Activated T-cell treated with anti-CD3 and anti-CD28 coated beads, Interleukin-2, amount 50 U/mL, for 72 hours (primary cell): ENCODE measurements around the gene IRF8. TPM values are rescaled to one million over a fixed set of nuclear protein-coding genes. Genes with fewer than 3 reads are reported as not detected.

ENCODE experiments used
- ATAC-seq, 2 donors: fragments of 150-1000 bp; cut with Tn5 transposase; replicated peaks in 1 of 2; 2 replicates each; pipeline ENCODE4 v1.10.0; 2021; ENCODE audit warnings: moderate library complexity in 2 of 2, mild to moderate bottlenecking in 1 of 2
- DNase-seq, 2 donors: peaks; one replicate each; pipeline ENCODE4 v3.0.0; 2021 to 2022; ENCODE audit warnings: mixed read lengths in 1 of 2
- H3K27ac Mint-ChIP-seq: one replicate; pipeline ENCODE4 v1.8.0; 2022; ENCODE audit warnings: mild to moderate bottlenecking, moderate library complexity, mixed read lengths
- H3K27me3 Mint-ChIP-seq: one replicate; pipeline ENCODE4 v1.8.0; 2022; ENCODE audit warnings: low read depth, mixed read lengths
- H3K36me3 Mint-ChIP-seq, 2 donors: one replicate each; pipeline ENCODE4 v1.8.0; 2022; ENCODE audit warnings: mixed read lengths in 2 of 2, mild to moderate bottlenecking in 1 of 2; ENCODE audit not compliant: insufficient read depth in 2 of 2
- H3K4me1 Mint-ChIP-seq: one replicate; pipeline ENCODE4 v1.8.0; 2022; ENCODE audit warnings: low read depth, mixed read lengths
- H3K4me3 Mint-ChIP-seq, 2 donors: one replicate each; pipeline ENCODE4 v1.8.0; 2022; ENCODE audit warnings: mild to moderate bottlenecking in 2 of 2, mixed read lengths in 2 of 2, moderate library complexity in 2 of 2
- H3K9me3 Mint-ChIP-seq, 2 donors: one replicate each; pipeline ENCODE4 v1.8.0; 2022; ENCODE audit warnings: mixed read lengths in 2 of 2
- total RNA-seq, 2 donors: library from RNA; stranded (reverse); gene quantifications; one replicate each; pipeline ENCODE4 v1.2.3, GENCODE V29; 2022

The IRF8 gene
- total RNA-seq, 2 donors from 2014 or later, result 46.8 to 52.4 TPM

DNA sequence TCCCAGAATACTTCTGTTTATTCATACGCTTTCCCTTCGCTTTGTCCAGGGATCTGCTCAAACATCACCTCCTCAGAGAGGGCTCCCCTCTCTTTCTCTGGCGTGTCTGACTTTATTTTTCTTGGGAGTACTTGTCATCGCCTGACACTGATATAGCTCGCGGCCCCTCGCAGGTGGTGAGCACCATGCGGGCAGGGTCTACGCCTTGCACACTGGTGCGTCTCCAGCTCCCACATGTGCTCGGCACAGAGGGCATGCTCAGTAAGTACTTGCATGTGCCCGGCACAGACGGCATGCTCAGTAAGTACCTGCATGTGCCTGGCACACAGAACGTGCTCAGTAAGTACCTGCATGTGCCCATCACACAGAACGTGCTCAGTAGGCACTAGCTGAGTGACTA, 57.5 kb downstream of the IRF8 start:
- H3K9me3 Mint-ChIP-seq, result no peaks in the 10 kb centered on the region
- ATAC-seq (no peak), DNase-seq (no peak)
- no peak overlapping the region for H3K27ac Mint-ChIP-seq
- no peaks in the 10 kb centered on the region for H3K36me3 Mint-ChIP-seq
- peaks cover 19% of the 10 kb centered on the region for H3K4me1 Mint-ChIP-seq
- H3K27me3 Mint-ChIP-seq, result peaks cover 7% of the 10 kb centered on the region
- peak overlapping the region in 1 of 2 donors; percentile 13 for H3K4me3 Mint-ChIP-seq

DNA sequence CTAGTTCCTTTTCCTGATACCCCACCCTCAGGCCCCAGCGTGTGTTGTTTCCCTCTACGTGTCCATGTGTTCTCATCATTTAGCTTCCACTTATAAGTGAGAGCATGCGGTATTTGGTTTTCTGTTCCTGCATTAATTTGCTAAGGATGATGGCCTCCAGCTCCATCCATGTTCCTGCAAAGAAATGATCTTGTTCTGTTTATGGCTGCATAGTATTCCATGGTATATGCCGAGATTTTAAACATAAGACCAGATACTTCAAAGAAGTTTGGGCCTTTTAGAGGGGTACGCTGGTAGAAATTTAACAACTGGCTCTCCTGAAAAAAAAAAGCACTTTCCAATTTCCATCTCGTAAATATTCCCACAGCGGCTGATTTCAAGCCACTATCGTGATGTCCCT, 59.8 kb downstream of the IRF8 start:
- DNase-seq (no peak), ATAC-seq (no peak)
- Mint-ChIP-seq H3K9me3 (no peaks in the 10 kb centered on the region), H3K27ac (no peak overlapping the region), H3K36me3 (no peaks in the 10 kb centered on the region), H3K27me3 (peaks cover 6% of the 10 kb centered on the region), H3K4me3 (no peak overlapping the region), H3K4me1 (peaks cover 17% of the 10 kb centered on the region)

DNA sequence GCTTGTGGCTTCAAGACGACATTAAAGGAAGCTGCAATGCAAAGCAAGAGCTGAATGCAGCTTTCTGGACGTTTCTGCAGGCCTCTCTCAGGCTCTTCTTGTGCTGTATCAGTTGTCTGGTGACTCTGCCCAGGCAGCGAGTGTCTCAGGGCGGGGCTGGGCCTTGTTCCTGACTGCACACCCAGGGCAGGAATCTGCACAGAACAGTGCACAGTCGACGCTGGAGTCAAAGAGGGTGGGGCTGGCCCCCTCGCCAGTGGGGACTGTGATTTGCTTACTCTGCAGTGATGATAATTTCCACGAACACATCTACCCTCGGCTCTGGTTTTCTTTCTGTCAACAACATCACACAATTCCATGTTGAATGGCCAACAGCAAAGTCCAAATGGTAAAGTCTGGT, 60.7 kb downstream of the IRF8 start:
- H3K36me3 Mint-ChIP-seq, result no peaks in the 10 kb centered on the region
- DNase-seq, result no peak
- H3K4me3 Mint-ChIP-seq, result no peak overlapping the region
- H3K9me3 Mint-ChIP-seq, result no peaks in the 10 kb centered on the region
- peaks cover 17% of the 10 kb centered on the region for H3K4me1 Mint-ChIP-seq
- peaks cover 6% of the 10 kb centered on the region for H3K27me3 Mint-ChIP-seq
- no peak overlapping the region for H3K27ac Mint-ChIP-seq
- no peak for ATAC-seq

DNA sequence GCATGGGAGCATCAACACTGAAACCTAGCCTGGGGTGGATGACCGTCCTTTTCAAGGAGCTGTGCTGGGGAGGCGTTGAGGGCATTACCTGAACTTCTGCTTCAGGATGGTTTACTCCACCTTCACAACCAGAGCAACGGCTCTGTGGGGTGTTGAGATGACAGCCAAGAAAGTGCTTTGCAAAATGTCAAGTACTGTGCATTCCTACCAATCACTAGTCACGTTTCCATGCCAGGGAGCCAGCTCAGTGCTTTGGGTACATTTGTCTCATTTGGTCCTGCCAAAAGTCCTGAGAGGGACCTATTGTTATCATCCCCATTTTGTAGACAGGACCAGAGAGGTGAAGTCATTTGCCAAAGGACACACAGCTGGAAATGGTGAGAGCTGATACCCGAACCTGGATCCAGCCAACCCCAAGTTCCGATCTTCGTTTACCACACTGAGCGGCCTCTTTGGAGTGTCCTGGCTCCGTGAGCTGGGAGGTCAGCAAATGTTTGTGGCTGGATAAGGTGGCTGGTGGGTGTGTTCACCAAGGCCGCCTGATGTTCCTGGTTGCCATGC, 61.6 kb downstream of the IRF8 start:
- no peak for ATAC-seq
- no peaks in the 10 kb centered on the region for H3K36me3 Mint-ChIP-seq
- H3K27me3 Mint-ChIP-seq, result peaks cover 6% of the 10 kb centered on the region
- peaks cover 10% of the 10 kb centered on the region for H3K4me1 Mint-ChIP-seq
- no peak overlapping the region for H3K27ac Mint-ChIP-seq
- H3K9me3 Mint-ChIP-seq, result no peaks in the 10 kb centered on the region
- no peak for DNase-seq
- H3K4me3 Mint-ChIP-seq, result no peak overlapping the region

DNA sequence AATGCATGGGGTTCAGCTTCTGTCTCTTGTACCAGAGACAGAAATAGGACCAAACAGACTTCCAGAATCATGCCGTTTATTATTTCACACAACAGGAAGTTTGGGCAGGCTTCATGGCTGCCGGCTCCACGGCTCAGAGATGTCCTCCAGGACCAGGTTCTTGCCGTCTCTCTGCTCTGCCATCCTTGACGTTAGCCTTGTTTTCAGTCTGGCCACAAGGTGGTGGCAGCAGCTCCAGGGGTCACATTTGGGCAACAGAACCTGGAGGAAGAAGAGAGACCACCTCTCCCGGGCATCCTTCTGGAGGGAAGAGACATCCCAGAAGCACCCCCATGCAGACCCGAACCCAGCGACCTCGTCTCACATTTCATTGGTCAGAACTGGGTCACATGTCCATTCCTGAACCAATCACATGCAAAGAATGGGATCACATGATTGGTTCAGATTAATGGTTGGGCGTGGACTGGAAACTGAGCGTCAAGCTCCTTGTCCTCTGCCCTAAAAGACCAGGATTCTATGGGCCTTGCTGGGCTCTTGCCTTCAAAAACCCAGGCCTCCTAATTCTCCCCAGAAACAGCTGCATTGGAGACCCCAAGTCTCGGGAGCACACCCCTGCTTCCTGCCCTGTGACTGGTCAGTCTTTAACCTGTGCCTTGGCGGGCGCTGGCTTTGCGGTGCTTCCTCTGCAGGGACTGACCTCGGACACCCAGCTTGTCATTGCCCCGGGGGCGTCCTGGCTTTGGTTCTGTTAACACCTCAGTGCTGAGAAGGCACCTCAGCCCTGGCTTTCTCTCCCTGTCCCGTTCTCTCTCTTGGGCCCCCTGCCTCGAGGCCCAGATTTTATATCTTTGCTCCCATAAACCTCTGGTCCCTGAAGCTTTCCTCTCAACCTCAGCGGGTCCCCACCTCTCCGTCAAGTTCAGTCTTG, 63.3 kb downstream of the IRF8 start:
- ATAC-seq (no peak), DNase-seq (no peak)
- Mint-ChIP-seq H3K27ac (no peak overlapping the region), H3K27me3 (peaks cover 16% of the 10 kb centered on the region), H3K4me1 (peaks cover 2% of the 10 kb centered on the region), H3K4me3 (no peak overlapping the region), H3K9me3 (peaks cover 0 to 3% of the 10 kb centered on the region in 2 donors), H3K36me3 (no peaks in the 10 kb centered on the region)

DNA sequence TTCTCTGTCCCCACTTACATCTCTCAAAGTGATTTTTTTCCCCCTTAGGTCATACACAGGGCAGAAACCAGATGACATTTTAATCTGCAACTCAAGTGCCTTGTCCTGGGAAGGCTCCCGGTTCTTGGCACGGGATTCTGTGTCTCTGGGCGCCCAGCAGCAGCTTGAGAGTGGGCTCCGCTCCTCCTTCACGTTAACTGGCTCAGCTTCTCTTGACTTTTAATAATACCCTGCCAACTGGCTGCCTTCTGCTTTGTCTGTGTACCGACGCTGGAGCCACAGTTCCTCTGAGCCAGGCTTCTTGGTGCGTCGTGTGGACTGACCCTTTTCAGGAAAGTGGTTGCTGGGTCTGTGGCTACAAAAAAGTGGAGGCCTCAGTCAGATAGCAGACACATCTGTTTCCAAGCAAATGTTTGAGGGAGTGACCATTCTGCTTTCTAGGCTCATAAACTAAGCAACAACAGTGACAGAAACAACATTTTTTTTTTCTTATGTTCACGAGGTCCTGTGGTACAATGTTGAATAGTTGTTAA, 64.9 kb downstream of the IRF8 start:
- H3K36me3 Mint-ChIP-seq, result no peaks in the 10 kb centered on the region
- H3K4me1 Mint-ChIP-seq, result peaks cover 18% of the 10 kb centered on the region
- H3K27me3 Mint-ChIP-seq, result peaks cover 30% of the 10 kb centered on the region
- ATAC-seq (no peak), DNase-seq (no peak)
- no peak overlapping the region for H3K4me3 Mint-ChIP-seq
- H3K27ac Mint-ChIP-seq, result no peak overlapping the region
- H3K9me3 Mint-ChIP-seq, result peaks cover 0 to 3% of the 10 kb centered on the region in 2 donors

DNA sequence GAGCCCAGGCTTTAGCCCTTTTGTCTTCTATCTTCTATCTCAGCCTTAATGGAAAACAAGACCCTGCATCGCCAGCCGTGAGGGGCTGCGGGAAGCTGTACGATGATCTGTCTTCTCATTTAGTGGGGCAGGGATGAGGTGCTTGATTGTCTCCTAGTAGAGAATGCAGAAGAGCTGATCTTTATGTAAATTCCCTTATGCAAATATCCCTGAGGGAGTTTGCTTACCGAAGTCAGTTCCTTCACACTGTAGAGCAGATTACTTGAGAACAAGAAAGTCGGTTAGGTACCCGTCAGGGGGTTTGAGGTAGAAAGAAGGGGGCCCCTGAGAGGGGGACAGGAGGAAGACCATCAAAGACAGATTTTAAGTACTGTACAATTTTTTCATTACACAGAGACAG, 66.2 kb downstream of the IRF8 start:
- no peak overlapping the region for H3K4me3 Mint-ChIP-seq
- no peak overlapping the region for H3K27ac Mint-ChIP-seq
- H3K9me3 Mint-ChIP-seq, result peaks cover 0 to 3% of the 10 kb centered on the region in 2 donors
- H3K4me1 Mint-ChIP-seq, result peaks cover 31% of the 10 kb centered on the region
- no peaks in the 10 kb centered on the region for H3K36me3 Mint-ChIP-seq
- DNase-seq (no peak), ATAC-seq (no peak)
- peaks cover 30% of the 10 kb centered on the region for H3K27me3 Mint-ChIP-seq

DNA sequence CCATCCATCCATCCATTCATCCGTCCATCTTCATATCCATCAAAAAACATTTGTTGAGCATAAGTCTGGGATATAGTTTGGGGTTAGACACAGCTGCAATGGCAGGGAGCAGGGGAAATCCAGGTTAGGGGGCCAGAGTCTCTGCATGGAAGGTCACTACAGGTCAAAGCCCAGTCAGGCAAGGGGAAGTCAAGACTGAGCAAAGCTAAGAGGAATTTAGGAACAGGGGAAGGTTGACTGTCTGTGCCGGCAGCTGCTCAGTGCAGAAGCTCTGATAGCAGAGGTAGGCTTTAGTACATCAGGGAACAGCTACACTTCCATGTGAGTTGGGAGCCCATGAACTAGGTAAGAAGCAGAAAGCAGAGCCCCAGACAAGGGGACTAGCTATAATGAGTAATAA, 68.1 kb downstream of the IRF8 start:
- ATAC-seq (no peak), DNase-seq (no peak)
- peaks cover 0 to 3% of the 10 kb centered on the region in 2 donors for H3K9me3 Mint-ChIP-seq
- H3K27ac Mint-ChIP-seq, result no peak overlapping the region
- H3K4me1 Mint-ChIP-seq, result peaks cover 38% of the 10 kb centered on the region
- no peak overlapping the region for H3K4me3 Mint-ChIP-seq
- peaks cover 32% of the 10 kb centered on the region for H3K27me3 Mint-ChIP-seq
- H3K36me3 Mint-ChIP-seq, result no peaks in the 10 kb centered on the region

DNA sequence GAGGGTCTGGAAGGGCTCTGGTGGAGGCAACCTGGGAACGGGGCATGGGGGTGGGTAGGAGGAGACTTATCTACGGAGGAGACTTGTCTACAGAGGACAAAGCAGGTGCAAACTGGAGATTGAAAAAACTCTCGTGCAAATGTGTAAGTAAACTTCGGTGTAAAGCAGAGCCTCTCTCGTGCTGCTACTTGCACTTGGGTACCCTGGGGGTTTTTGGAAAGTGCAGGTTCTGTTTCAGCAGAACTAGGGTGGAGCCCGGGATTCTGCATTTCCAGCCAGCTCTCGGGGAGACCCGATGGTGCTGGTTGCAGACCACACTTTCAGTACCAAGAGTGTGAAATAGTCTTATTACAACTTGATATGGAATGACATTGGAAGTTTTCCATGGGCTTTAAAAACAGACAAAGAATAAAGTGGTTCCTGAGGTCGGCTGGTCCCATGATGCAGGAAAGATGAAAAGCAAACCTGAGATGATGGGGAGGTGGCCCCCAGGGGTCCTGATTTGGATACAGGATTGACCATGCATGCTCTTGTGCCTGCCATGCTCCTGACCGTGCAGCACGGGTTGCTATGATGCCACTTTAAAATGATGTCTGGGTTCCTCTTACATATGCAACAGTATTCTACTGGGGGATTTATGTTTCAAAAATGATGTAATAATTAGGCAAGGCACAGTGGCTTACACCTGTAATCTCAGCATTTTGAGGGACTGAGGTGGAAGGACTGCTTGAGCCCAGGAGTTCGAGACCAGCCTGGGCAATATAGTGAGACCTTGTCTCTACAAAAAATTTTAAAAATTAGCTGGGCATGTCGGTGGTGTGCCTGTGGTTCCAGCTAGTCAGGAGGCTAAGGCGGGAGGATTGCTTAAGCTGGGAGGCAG, 69.3 kb downstream of the IRF8 start:
- no peak for ATAC-seq
- H3K4me3 Mint-ChIP-seq, result peak overlapping the region in 1 of 2 donors; percentile 13

DNA sequence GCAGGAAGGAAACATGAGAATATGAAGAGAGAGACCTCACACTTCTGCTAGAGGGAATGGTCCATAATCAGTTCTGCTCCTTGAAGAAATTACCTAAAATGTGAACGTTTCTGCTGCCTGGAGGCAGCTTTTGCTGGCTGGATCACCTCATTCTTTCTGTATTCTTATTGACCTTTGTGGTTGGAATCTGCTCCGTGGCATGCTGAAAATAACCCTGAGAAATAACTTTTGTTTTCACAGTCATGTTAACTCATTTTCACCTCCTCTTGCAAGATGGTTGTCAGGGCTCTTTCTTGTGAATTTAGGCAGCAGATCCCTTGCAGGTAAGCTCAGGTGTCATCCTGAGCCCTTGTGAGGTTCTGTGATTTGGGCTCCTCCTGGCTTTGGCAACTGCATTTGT, 70.2 kb downstream of the IRF8 start:
- DNase-seq (no peak), ATAC-seq (peak in 1 of 2 donors; percentile 13)
- H3K9me3 Mint-ChIP-seq, result peaks cover 3% of the 10 kb centered on the region in 2 donors
- no peak overlapping the region for H3K27ac Mint-ChIP-seq
- peak overlapping the region; percentile 1 to 13 for H3K4me3 Mint-ChIP-seq
- H3K27me3 Mint-ChIP-seq, result peaks cover 32% of the 10 kb centered on the region
- peaks cover 3% of the 10 kb centered on the region in 2 donors for H3K36me3 Mint-ChIP-seq
- peaks cover 38% of the 10 kb centered on the region for H3K4me1 Mint-ChIP-seq

More for the DNA sequence above, 69.3 kb downstream of the IRF8 start:
- Mint-ChIP-seq H3K9me3 (peaks cover 0 to 3% of the 10 kb centered on the region in 2 donors), H3K4me1 (peaks cover 38% of the 10 kb centered on the region), H3K27me3 (peaks cover 32% of the 10 kb centered on the region), H3K36me3 (no peaks in the 10 kb centered on the region), H3K27ac (no peak overlapping the region)
- DNase-seq, result no peak

DNA sequence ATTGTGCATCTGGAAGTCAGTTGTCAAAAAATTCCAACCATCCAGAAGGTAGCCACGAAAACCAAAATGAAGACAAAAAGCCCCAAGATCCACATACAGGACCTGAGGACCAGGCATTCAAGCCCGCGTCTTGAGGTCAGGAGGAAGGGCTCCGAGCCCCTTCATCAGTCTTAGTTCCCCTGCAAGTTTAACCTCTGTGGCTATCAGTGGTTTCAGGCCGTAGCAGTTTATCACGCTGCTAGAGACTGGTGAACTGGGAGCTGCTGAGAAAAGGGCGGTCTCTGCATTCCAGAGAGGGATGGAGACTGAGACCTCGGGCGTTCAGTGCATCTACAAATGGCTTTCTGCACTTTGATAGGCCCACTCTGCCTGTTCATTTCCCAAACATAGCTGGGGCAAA, 70.6 kb downstream of the IRF8 start:
- ATAC-seq (no peak), DNase-seq (no peak)
- Mint-ChIP-seq H3K27me3 (peaks cover 32% of the 10 kb centered on the region), H3K4me3 (peak overlapping the region; percentile 1 to 13), H3K27ac (no peak overlapping the region), H3K4me1 (peaks cover 38% of the 10 kb centered on the region), H3K36me3 (peaks cover 3% of the 10 kb centered on the region in 2 donors), H3K9me3 (peaks cover 3% of the 10 kb centered on the region in 2 donors)

DNA sequence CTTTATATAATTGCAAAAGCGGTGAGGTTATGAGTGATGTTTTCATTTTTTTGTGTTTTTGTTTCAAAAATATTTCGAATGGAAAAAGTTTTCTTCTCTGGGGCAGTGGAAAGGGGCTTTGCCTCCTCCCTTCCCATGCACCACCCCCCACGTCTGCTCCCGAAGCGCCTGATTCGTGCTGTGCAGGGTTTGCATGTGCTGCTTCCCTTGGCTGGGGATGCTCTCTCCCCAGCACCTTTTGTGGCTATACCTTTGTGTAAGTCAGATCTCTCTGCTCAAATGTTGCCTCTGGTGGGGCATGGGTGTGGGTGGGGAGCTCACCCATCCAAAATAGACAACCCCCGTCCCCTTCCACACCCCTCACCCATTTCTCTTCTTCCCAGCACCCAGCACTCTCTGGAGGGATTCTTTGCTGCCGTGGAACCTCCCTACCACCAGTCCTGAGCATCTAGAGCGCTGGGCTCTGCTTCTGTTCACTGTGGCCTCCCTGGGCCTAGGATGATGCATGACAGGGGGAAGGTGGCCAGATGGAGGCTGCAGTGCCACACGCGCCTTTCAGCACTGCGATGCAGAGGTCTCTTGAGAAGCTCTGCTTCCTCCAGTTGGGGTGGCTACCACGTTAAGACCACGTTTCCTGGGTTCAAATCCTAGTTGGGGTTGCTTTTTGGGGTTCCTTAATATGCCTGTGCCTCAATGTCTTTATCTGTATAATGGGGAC, 71.2 kb downstream of the IRF8 start:
- Mint-ChIP-seq H3K4me3 (peak overlapping the region in 1 of 2 donors; percentile 13), H3K27ac (no peak overlapping the region), H3K9me3 (peaks cover 3% of the 10 kb centered on the region in 2 donors), H3K36me3 (peaks cover 3% of the 10 kb centered on the region in 2 donors), H3K27me3 (peaks cover 32% of the 10 kb centered on the region), H3K4me1 (peaks cover 38% of the 10 kb centered on the region)
- no peak for ATAC-seq
- DNase-seq, result no peak
